NB4 (cell line): ENCODE results near the gene NRIP1.

Experiments used
- CTCF ChIP-seq: IDR thresholded peaks from one replicate; pipeline ENCODE4 v1.5.1; 2012; ENCODE audit warnings: low read depth, low read length
- POLR2A ChIP-seq: IDR thresholded peaks from 2 replicates; pipeline ENCODE4 v1.6.1; 2011; ENCODE audit warnings: mild to moderate bottlenecking; ENCODE audit not compliant: insufficient read length; ENCODE audit errors: extremely low read depth
- TF ChIP-seq, protein P1 (sequence below): IDR thresholded peaks from 2 replicates; pipeline ENCODE4 v1.6.1; 2011; ENCODE audit warnings: low read depth, low read length

- TF ChIP-seq, protein P1, sequence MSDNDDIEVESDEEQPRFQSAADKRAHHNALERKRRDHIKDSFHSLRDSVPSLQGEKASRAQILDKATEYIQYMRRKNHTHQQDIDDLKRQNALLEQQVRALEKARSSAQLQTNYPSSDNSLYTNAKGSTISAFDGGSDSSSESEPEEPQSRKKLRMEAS = no peak
- TF ChIP-seq CTCF (no peak), POLR2A (no peak)
Measured at GRCh38 chr21:14957836-14958235, 107.0 kb downstream of the NRIP1 start.
